Caki2 (cell line): ENCODE results near the gene C1orf141. TPM values are rescaled to one million over a fixed set of nuclear protein-coding genes. Genes with fewer than 3 reads are reported as not detected.
A peak's percentile ranks its signal among the peaks of the same experiment; 100 is the strongest.
"Not testable (repeated sequence)": the region's sequence is repeated elsewhere in the genome, so short reads cannot be mapped to it uniquely, and the experiment has no call there.

Experiments
- DNase-seq: peaks from one replicate; pipeline ENCODE4 v3.0.0-alpha.2; 2015; ENCODE audit warnings: low read depth
- in situ Hi-C: cut with HindIII; loops from 2 replicates; pipeline ENCODE4 v1.10.0; 2016; ENCODE audit warnings: low sequenced_read_pairs, low pct_unique_long_range_greater_than_20kb, mixed read lengths
- total RNA-seq: library from RNA; depleted of rRNA; stranded (reverse); fragments of >200 nt; shearing (Covaris generic); gene quantifications from 2 replicates; pipeline ENCODE4 v1.2.3, GENCODE V29; 2014; ENCODE audit warnings: low replicate concordance; rRNA removed

Gene C1orf141
- total RNA-seq: not detected in 2 replicates

DNA sequence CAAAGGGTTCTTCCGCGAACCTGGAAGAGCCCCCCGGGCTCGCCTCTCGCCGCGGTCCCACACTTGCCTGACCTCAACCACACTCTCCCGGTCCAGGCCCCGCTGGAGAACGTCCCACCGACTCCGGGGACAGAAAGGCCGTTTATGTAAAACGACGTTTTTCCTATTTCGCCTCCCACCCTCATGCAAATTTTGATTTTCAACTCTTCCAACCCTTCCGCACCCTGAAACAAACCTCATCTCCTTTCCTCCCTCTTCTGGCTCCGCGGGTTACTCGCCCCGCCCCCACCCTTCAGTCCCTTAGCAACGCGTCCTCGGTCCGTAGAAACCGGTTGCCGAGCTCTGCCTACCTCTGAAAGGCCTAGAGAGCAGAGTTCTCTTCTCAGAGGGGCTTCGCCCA is at the start of gene C1orf141:
TSS of gene C1orf141 (minus strand) at position 276 of the 400 bp plus-strand sequence. CDS start 7,730 bp downstream, outside the sequence.
- no peak for DNase-seq

GRCh38 chr1:67175530-67176087 is 40.8 kb upstream of the C1orf141 start:
- in situ Hi-C loops: no loop called here
- no peak for DNase-seq

More for the DNA sequence above, at the start of gene C1orf141:
- in situ Hi-C loops: no loop called here

DNA sequence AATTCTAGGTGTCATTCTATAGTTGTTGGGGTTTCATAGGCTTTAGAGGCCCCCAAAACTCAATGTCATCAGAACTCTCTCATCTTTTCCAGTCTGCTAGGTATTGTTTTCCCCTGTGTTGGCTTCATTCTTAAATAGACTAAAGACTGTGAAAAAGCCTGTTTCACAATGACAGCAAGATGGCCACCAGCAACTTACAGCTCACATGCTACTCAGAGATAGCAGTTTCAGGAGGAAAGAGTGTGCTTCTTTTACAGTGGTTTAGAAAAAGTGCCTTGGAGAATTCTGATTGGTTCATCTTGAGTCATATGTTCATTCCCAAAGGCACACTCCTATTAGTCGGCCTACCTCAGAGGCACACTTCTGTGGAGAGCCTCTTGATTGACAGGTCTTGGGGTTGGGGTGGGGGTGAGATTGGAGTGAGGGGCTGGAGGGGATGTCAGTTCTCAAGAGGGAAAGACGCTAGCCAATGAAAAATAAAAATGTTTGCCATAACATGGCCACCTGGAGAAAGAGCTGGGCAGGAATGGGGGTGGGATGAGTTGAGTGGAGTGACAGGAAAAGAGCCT is 40.0 kb upstream of the C1orf141 start:
- no peak for DNase-seq
- in situ Hi-C loops: no loop called here

DNA sequence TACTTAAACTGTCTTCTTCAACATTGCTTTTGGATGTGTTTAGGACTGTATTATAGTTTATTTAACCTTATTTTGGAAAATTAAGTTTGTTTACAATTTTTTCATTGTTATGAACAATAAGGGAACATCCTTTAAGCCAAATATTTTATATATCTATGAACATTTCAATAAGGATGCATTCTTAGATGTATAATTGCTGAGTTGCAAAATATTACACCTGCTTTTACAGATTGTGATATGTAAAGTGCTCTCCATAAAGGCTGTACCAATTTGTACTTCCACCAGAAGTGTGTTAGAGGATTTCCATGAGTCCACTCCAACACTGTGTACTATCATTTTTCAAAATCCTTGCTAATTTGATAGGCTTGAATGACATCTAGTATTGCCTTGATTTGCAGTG is 39.2 kb upstream of the C1orf141 start:
- DNase-seq: no peak
- in situ Hi-C loops: no loop called here

- DNase-seq: no peak
- in situ Hi-C loops: no loop called here
Observed at GRCh38 chr1:67171978-67172377, 37.2 kb upstream of the C1orf141 start.

- in situ Hi-C loops: no loop called here
- DNase-seq: no peak
Observed at GRCh38 chr1:67171574-67171955, 36.8 kb upstream of the C1orf141 start.

DNA sequence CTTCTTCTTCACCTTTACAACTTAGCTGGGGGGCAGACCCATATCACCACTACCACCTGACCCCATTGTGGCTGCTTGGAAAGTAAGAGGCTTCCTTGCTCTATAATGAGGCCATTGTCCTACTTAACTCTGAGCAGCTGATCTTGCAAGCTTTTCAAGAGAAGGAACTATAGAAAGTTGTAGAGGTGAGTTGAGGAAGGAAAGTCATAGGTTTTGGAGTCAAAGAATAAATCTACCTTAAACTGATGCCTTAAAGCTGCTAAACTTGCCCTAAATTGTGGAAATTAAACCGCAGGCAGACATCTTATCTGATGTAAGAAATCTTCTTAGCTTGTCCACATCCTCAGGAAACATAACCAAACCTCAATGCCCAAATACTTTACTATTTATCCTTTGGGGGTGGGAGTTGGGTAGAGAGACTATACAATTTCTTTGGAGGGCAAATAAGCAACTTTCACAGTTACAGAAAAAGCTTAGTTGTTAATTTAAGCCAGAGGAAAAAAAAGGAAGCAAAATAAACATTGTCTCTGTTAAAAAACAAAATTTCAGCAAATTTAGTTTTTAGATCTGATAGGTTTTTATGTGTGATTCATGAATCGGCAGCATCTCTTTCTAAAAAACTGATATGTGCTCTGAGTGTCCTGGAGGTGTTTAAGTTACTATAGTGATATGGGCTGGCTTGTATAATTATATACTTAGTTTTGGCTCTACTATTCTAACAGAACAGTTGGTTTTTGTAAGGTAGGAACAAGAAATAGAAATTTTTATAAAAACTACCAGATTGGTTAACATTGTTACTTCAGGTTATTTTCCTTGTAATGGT is 36.2 kb upstream of the C1orf141 start:
- in situ Hi-C loops: no loop called here
- DNase-seq: no peak

- in situ Hi-C loops: no loop called here
- no peak for DNase-seq
Observed at GRCh38 chr1:67169932-67170331, 35.2 kb upstream of the C1orf141 start.

DNA sequence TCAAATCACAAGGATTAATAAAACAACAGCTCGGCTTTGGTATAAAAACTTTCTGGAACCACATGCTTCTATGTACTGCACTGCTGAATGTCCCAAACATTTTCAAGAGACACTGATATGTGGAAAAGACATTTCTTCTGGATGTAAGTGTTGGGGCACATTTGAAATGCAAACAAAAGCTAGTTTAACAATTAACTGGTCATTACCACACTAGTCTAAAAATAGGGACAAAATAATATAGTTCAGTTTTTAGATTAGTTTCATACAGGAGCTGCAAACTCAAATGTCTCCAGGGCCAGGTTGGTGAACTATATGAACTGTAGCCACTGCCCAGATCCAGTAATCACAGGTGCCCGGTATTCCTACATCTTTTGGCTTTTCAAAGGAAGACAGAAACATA is 34.7 kb upstream of the C1orf141 start:
- in situ Hi-C loops: no loop called here
- DNase-seq: no peak

DNA sequence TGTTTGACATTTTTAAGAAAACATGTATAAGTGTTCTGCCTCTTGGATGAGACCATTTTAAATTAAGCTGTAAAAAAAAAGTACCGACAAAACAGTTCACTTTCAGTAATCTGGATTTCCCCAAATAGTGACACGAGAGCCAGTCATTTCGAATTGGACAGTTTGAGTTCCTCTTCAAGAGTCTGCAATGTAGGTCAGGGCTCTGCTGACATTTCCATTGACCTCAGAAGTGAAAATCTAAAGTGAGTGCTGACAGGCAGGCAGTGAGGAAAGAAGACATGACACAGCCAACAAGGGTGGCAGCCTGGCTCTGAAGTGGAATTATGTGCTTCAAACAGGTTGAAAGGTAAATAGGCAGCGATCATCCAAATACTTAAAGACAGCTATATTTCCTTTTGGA is 31.4 kb upstream of the C1orf141 start, which contains the start of gene IL23R:
TSS of gene IL23R (plus strand) at position 259 of the 400 bp plus-strand sequence. CDS start 1,667 bp downstream, outside the sequence.
- DNase-seq: no peak
- in situ Hi-C loops: no loop called here

DNA sequence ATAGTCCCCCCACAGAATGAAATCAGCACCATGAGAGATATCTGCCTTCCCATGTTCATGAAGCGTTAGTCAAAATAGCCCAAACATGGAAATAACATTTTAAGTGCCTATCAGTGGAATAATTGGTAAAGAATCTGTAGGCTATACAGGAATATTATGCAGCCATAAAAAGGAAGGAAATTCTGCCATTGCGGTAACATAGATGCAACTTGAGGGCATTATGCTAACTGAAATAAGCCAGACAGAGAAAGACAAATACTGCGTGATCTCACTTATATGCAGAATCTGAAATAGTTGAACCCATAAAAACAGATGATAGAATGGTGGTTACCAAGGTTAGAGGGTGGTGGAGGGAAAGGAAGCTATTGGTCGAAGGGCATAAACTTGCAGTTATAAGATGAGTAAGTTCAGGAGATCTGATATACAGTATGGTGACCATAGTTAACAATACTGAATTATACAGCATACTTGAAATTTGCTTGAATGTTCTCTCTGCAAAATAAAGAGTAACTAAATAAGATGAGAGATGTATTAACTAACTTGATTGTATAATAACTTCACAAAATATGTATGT is 30.8 kb upstream of the C1orf141 start:
- in situ Hi-C loops: no loop called here
- no peak for DNase-seq

- DNase-seq: peak; percentile 6
- in situ Hi-C loops: no loop called here
Observed at GRCh38 chr1:67162954-67163353, 28.2 kb upstream of the C1orf141 start.

GRCh38 chr1:67159233-67159632 is 24.5 kb upstream of the C1orf141 start:
- in situ Hi-C loops: no loop called here
- DNase-seq: no peak

- in situ Hi-C loops: no loop called here
- no peak for DNase-seq
Observed at GRCh38 chr1:67158401-67158800, 23.6 kb upstream of the C1orf141 start.

- no peak for DNase-seq
- in situ Hi-C loops: no loop called here
Observed at GRCh38 chr1:67150931-67151330, 16.2 kb upstream of the C1orf141 start.

- in situ Hi-C loops: no loop called here
- peak; percentile 45 for DNase-seq
Observed at GRCh38 chr1:67149179-67149770, 14.5 kb upstream of the C1orf141 start.

DNA sequence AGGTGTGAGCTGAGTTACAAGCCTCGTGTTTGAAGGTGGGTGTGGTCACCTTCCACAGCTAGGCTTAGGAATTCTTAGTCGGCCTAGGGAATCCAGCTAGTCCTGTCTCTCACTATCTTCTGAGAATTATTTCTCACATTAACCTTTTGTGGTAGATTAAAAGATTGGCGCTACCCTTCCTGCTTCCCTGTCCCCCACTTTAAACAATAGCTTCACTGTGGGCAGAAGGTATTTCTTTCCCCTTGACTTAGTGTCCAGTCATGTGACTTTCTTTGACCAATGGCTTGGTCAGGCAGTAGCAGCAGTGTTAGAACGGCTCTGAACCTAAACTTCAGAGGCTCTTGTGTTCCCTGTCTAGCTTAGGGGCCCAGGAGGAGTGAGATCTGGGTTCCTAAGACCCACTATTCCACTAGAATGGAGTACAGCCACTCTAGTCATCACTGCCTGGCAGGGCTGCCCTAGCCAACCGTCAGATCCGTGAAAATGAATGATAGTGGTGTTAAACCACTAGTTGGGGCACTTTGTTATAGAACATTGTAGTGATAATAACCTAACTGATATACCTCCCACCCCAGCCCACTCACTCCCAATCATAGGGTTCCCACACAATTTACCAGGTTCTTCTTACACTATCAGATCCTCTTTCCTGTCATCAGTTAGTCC is 13.9 kb upstream of the C1orf141 start:
- in situ Hi-C loops: no loop called here
- DNase-seq: no peak

DNA sequence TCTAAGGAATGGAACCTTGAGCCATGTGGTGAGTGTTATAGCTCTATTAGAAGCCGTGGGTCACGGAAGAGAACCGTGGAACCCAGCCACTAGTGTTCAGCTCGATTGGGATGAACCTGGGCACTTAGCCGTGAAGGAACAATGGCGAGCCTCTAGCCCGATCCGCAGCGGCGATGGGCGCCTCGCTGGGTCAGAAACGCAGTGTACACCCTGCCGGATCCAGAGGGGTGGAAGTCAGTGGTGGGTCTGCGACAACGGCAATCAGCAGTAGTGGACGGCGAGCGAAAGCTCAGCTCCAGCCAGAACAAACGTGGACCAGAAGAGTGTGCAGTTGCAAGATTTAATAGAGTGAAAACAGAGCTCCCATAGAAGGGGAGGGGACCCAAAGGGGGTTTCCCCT is 13.2 kb upstream of the C1orf141 start:
- in situ Hi-C loops, DNase-seq: not testable (repeated sequence)
